Esophagus squamous epithelium (tissue), 5 donors: ENCODE measurements around the gene MED13L. TPM values are rescaled to one million over a fixed set of nuclear protein-coding genes. Genes with fewer than 3 reads are reported as not detected.
A peak's percentile ranks its signal among the peaks of the same experiment; 100 is the strongest.

ENCODE experiments used
- DNase-seq: peaks from one replicate; lab custom pipeline; 2025; lab: John Stamatoyannopoulos, UW
- H3K27ac ChIP-seq, 4 donors: fragments of 200-600 bp; sonication (generic); one replicate each; pipeline ENCODE4 v1.5.1; 2016 to 2019; ENCODE audit warnings: mild to moderate bottlenecking in 1 of 4
- H3K27me3 ChIP-seq, 4 donors: fragments of 200-600 bp; sonication (generic); 1 replicate in 3 of 4; 2 replicates in 1 of 4; pipeline versions ENCODE4 v1.5.1 to v1.6.0; 2017 to 2021; ENCODE audit warnings: antibody characterized with exemption in 1 of 4
- H3K36me3 ChIP-seq, 3 donors: fragments of 200-600 bp; sonication (generic); one replicate each; pipeline ENCODE4 v1.5.1; 2016 to 2019
- H3K4me1 ChIP-seq, 3 donors: fragments of 200-600 bp; sonication (generic); one replicate each; pipeline ENCODE4 v1.5.1; 2017 to 2019
- H3K4me3 ChIP-seq, 4 donors: fragments of 200-600 bp; sonication (generic); 1 replicate in 3 of 4; 2 replicates in 1 of 4; pipeline ENCODE4 v1.5.1; 2016 to 2019; ENCODE audit warnings: mild to moderate bottlenecking in 2 of 4, moderate library complexity in 1 of 4
- H3K9me3 ChIP-seq, 3 donors: fragments of 200-600 bp; sonication (generic); one replicate each; pipeline ENCODE4 v1.5.1; 2016 to 2019
- POLR2A ChIP-seq, 4 donors: fragments of 450-650 bp; IDR thresholded peaks; one replicate each; pipeline ENCODE4 v1.6.1; 2017; ENCODE audit warnings: antibody characterized with exemption in 4 of 4, mild to moderate bottlenecking in 4 of 4, moderate library complexity in 3 of 4
- WGBS, 2 donors: methylation state at CpG; one replicate each; pipeline ENCODE4 v1.1.5; 2018; 5-methylcytosine and 5-hydroxymethylcytosine counted together
- intact Hi-C: fragments of 100-400 bp; cut with DNase I; formaldehyde crosslinking; loops from one replicate; pipeline ENCODE4 v1.15.0; 2022
- total RNA-seq, 4 donors: library from RNA; depleted of rRNA; stranded (reverse); fragments of >200 nt; gene quantifications; one replicate each; pipeline ENCODE4 v1.1.0, GENCODE V29; 2016
- TF ChIP-seq, protein P1 (sequence below), 6 experiments: fragments of 450-650 bp in 4 of 6; fragments of 200-600 bp in 2 of 6; sonication (generic) in 2 of 6; IDR thresholded peaks; one replicate each; pipeline ENCODE4 v1.5.1; 2016 to 2019; ENCODE audit warnings: antibody characterized with exemption in 6 of 6, mild to moderate bottlenecking in 4 of 6, moderate library complexity in 4 of 6
- donor health status: DM: yes; HTN: yes; CAD: no.

The MED13L gene
- total RNA-seq, 4 donors from 2014 or later = 52.2 to 137 (median 62.1) TPM

DNA sequence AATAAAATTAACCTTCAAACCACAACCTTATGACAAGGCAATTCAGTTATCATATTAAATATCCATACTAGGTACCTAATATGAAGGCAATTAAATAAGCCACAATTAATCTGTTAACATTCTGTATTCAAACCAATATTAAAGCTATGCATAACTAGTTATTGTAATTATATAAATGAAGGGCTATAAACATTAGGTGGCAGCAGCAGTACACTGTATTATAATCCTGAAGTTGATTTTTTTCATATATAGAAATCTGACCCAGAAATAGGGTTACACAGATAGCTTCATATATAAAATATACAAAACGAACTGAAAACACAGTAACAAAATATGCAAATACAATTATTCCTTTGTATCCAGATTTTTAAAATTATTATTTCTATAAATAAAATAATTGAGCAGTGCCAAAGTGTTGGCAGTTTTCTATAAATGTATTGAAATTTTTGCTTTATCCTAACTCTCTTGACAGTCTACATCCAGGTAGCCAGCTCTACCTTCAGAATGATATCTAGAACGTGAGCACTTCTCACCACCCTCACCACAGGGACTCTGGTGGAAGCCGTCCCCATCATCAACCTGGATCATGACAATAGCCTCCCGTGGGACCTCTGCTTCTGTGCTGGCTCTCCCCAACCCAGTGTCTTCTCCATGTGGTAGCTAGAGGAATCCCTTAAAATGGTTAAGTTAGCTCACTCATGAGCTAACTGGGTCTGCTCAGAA, 136.2 kb downstream of the MED13L start:
- no peak for DNase-seq
- TF ChIP-seq POLR2A (IDR thresholded peaks at IDR 0.05) = no peak
- TF ChIP-seq, protein P1, sequence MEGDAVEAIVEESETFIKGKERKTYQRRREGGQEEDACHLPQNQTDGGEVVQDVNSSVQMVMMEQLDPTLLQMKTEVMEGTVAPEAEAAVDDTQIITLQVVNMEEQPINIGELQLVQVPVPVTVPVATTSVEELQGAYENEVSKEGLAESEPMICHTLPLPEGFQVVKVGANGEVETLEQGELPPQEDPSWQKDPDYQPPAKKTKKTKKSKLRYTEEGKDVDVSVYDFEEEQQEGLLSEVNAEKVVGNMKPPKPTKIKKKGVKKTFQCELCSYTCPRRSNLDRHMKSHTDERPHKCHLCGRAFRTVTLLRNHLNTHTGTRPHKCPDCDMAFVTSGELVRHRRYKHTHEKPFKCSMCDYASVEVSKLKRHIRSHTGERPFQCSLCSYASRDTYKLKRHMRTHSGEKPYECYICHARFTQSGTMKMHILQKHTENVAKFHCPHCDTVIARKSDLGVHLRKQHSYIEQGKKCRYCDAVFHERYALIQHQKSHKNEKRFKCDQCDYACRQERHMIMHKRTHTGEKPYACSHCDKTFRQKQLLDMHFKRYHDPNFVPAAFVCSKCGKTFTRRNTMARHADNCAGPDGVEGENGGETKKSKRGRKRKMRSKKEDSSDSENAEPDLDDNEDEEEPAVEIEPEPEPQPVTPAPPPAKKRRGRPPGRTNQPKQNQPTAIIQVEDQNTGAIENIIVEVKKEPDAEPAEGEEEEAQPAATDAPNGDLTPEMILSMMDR (IDR thresholded peaks at IDR 0.05) = peak in 1 of 6 experiments; percentile 37
- no peaks in the 10 kb centered on the region for H3K36me3 ChIP-seq
- no peaks in the 10 kb centered on the region for H3K9me3 ChIP-seq
- 67 to 71% methylated on average over 4 of the region's 4 CpGs for WGBS, 2 donors
- no peak overlapping the region for H3K27ac ChIP-seq
- H3K4me1 ChIP-seq = peaks cover 6 to 85% (median 33%) of the 10 kb centered on the region in 3 donors
- intact Hi-C loops = loop anchor here (10.0 kb wide), 1 partner anchor 464 kb away; no protein-coding TSS in a partner anchor
- H3K4me3 ChIP-seq = no peak overlapping the region
- no peaks in the 10 kb centered on the region for H3K27me3 ChIP-seq

DNA sequence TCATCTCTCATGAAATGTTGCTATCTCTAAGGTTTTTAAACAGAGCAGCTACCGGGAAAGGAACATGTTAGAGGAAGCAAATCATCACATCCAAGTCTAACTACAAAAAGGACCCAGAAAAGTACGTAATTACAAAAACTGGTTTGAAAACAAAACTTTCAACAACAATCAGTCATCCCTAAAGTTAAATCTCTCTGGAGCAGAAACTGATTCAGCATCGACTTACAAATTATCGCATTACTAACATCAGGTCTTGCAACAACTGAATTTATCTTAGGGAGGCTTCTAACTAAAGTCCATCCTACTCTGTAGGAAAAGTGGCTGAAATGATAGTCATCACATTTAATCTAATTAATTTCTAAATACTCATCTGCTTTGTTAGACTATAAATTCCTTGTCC, 137.0 kb downstream of the MED13L start:
- no peak for TF ChIP-seq POLR2A (IDR thresholded peaks at IDR 0.05)
- TF ChIP-seq, protein P1 (IDR thresholded peaks at IDR 0.05) = no peak
- Histone ChIP-seq H3K4me3 (no peak overlapping the region), H3K36me3 (no peaks in the 10 kb centered on the region), H3K4me1 (peaks cover 6 to 90% (median 40%) of the 10 kb centered on the region in 3 donors), H3K27me3 (no peaks in the 10 kb centered on the region), H3K27ac (no peak overlapping the region), H3K9me3 (no peaks in the 10 kb centered on the region)
- intact Hi-C loops = loop anchor here (10.0 kb wide), 1 partner anchor 464 kb away; no protein-coding TSS in a partner anchor
- 73 to 75% methylated on average over 4 of the region's 4 CpGs for WGBS, 2 donors
- DNase-seq = no peak

DNA sequence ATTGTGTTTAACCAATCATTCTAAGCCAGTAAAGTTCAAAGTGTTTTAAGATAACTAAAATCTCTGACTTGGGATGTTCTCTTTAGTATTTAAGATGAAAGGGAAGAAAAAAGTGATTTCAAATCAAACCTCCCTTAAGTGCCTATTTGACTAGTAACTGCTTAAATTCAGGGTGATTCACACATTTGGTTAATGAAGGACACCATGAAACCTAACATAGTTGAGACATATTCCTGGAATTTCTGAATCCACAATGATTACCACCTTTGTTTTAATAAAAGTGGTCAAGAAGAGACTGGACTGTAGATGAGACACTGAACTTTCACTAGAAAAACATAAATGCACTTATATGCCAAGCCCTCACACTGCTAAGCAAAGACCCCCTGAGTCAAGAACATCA, 138.7 kb downstream of the MED13L start:
- Histone ChIP-seq H3K36me3 (no peaks in the 10 kb centered on the region), H3K4me1 (peaks cover 7 to 90% (median 39%) of the 10 kb centered on the region in 3 donors), H3K27me3 (no peaks in the 10 kb centered on the region), H3K9me3 (no peaks in the 10 kb centered on the region), H3K4me3 (no peak overlapping the region), H3K27ac (no peak overlapping the region)
- DNase-seq = no peak
- no peak for TF ChIP-seq POLR2A (IDR thresholded peaks at IDR 0.05)
- TF ChIP-seq, protein P1 (IDR thresholded peaks at IDR 0.05) = no peak
- intact Hi-C loops = no loop called here

DNA sequence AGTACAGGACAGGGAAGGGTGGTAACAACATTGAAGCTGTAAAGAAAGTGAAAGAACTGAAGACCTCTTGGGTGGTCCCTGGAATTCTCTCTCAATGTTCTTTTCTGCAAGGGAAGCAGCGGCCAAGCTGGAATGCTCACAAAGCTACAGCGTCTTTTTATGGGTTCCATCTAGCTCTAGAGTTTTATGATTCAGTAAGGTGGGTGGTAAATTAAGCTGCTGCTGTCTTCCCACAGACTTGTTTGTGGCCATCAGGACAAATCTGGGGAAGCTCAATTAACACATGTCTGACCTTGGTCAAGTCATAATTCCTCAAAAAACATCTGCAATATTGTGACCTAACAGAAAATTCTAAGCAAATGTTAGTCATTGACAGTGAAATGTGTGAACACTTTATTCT, 139.1 kb downstream of the MED13L start:
- H3K27ac ChIP-seq = no peak overlapping the region

DNA sequence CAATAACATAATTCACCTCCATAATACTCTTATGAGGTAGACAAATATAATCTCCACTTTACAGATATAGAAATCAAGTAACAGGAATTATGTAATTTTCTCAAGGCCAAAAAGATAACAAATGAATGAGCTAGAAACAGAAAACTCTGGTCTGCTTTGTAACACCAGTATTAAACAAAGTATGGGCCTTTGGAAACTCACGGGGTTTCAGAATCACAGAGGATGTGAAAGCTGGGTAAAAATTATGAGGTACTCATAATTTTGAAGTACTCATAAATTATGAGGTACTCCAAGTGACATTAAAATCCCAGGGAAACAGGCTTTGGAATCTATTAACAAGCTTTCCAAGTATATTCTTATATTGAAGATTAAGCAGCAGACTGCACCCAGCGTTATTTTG, 140.2 kb downstream of the MED13L start:
- WGBS, 2 donors = 33 to 48% methylated on average over 1 to 2 of the region's 2 CpGs
- H3K4me1 ChIP-seq = peaks cover 8 to 90% (median 37%) of the 10 kb centered on the region in 3 donors
- intact Hi-C loops = no loop called here

More for the DNA sequence above, 139.1 kb downstream of the MED13L start:
- DNase-seq = no peak
- WGBS, 2 donors = 82 to 94% methylated on average over 2 of the region's 2 CpGs
- peaks cover 11 to 90% (median 38%) of the 10 kb centered on the region in 3 donors for H3K4me1 ChIP-seq
- intact Hi-C loops = no loop called here
- no peaks in the 10 kb centered on the region for H3K36me3 ChIP-seq
- H3K4me3 ChIP-seq = no peak overlapping the region
- H3K27me3 ChIP-seq = no peaks in the 10 kb centered on the region
- no peaks in the 10 kb centered on the region for H3K9me3 ChIP-seq
- TF ChIP-seq POLR2A (IDR thresholded peaks at IDR 0.05) = no peak
- TF ChIP-seq, protein P1 (IDR thresholded peaks at IDR 0.05) = no peak

More for the DNA sequence above, 140.2 kb downstream of the MED13L start:
- Histone ChIP-seq H3K9me3 (no peaks in the 10 kb centered on the region), H3K27ac (no peak overlapping the region), H3K36me3 (no peaks in the 10 kb centered on the region), H3K4me3 (no peak overlapping the region), H3K27me3 (no peaks in the 10 kb centered on the region)
- no peak for DNase-seq
- TF ChIP-seq, protein P1 (IDR thresholded peaks at IDR 0.05) = no peak
- TF ChIP-seq POLR2A (IDR thresholded peaks at IDR 0.05) = no peak
